Nephron (organoid): ENCODE data around the gene RIMBP2.

Experiments
- H3K27ac Mint-ChIP-seq, 3 experiments: 2 replicates each; pipeline ENCODE4 v1.8.0; 2020; ENCODE audit warnings: mixed read lengths in 3 of 3, mild to moderate bottlenecking in 2 of 3, moderate library complexity in 1 of 3
- H3K27me3 Mint-ChIP-seq: 2 replicates; pipeline ENCODE4 v1.8.0; 2021; ENCODE audit warnings: low read depth, mild to moderate bottlenecking, moderate library complexity, mixed read lengths
- H3K36me3 Mint-ChIP-seq: 2 replicates; pipeline ENCODE4 v1.8.0; 2020; ENCODE audit warnings: low read depth, mixed read lengths
- H3K4me1 Mint-ChIP-seq: 2 replicates; pipeline ENCODE4 v1.8.0; 2020; ENCODE audit warnings: mixed read lengths
- H3K4me3 Mint-ChIP-seq, 3 experiments: 2 replicates each; pipeline ENCODE4 v1.8.0; 2020; ENCODE audit warnings: mild to moderate bottlenecking in 3 of 3, mixed read lengths in 3 of 3, moderate library complexity in 2 of 3
- H3K9me3 Mint-ChIP-seq: 2 replicates; pipeline ENCODE4 v1.8.0; 2020; ENCODE audit warnings: mixed read lengths
- TF ChIP-seq, protein P1 (sequence below), 3 experiments: fragments of 200-600 bp; sonication (generic); IDR thresholded peaks; one replicate each; pipeline ENCODE4 v1.5.0; 2021; ENCODE audit warnings: antibody characterized with exemption in 3 of 3; ENCODE audit not compliant: unreplicated experiment in 3 of 3

Gene RIMBP2

DNA sequence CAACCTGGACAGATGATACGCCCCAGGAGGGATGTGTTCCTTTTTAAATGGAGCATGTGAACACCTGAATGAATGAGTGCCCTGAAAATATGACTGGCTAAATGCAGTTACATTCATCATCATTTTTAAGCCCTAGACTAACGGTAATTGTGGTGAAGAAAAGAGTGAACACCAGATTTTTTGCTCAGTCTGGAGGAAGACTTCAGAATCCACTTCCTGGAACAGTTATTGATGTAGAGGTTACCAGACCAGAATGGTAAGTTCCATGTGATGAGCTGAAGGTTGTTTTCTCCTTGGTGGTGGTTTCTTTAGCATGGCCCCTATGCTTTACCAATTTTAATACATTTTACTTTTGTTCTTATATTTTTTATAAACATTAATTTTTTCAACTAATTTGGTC, 349.1 kb downstream of the RIMBP2 start:
- TF ChIP-seq, protein P1, sequence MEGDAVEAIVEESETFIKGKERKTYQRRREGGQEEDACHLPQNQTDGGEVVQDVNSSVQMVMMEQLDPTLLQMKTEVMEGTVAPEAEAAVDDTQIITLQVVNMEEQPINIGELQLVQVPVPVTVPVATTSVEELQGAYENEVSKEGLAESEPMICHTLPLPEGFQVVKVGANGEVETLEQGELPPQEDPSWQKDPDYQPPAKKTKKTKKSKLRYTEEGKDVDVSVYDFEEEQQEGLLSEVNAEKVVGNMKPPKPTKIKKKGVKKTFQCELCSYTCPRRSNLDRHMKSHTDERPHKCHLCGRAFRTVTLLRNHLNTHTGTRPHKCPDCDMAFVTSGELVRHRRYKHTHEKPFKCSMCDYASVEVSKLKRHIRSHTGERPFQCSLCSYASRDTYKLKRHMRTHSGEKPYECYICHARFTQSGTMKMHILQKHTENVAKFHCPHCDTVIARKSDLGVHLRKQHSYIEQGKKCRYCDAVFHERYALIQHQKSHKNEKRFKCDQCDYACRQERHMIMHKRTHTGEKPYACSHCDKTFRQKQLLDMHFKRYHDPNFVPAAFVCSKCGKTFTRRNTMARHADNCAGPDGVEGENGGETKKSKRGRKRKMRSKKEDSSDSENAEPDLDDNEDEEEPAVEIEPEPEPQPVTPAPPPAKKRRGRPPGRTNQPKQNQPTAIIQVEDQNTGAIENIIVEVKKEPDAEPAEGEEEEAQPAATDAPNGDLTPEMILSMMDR (IDR thresholded peaks at IDR 0.05; ENCODE audit: unreplicated experiment in 3 of 3): no peak
- Mint-ChIP-seq H3K4me1 (no peaks in the 10 kb centered on the region), H3K36me3 (no peaks in the 10 kb centered on the region), H3K4me3 (no peak overlapping the region), H3K9me3 (no peaks in the 10 kb centered on the region), H3K27me3 (peaks cover 32% of the 10 kb centered on the region), H3K27ac (no peak overlapping the region)

DNA sequence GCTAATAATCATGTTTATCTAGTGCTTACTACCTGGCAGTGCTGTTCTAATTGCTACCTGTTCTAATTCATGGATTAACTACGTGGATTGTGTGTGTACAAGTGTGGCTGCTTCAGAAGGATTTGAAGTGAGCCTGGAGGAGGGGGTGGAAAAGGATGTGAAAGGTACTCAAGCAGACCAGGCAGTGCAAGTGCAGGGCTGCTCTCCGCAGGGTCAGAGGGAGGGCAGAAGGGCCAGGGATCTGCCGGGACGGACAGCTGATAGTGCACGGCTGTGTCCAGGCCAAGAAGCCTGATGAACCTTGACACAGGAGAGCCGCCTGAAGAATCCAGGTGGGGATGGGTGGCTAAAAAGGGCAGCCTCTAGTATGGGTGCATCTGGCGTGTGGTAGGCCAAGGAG, 349.9 kb downstream of the RIMBP2 start:
- no peaks in the 10 kb centered on the region for H3K36me3 Mint-ChIP-seq
- H3K27me3 Mint-ChIP-seq: peaks cover 29% of the 10 kb centered on the region
- H3K9me3 Mint-ChIP-seq: no peaks in the 10 kb centered on the region
- no peak overlapping the region for H3K4me3 Mint-ChIP-seq
- TF ChIP-seq, protein P1 (IDR thresholded peaks at IDR 0.05; ENCODE audit: unreplicated experiment in 3 of 3): no peak
- H3K4me1 Mint-ChIP-seq: no peaks in the 10 kb centered on the region
- H3K27ac Mint-ChIP-seq: no peak overlapping the region

DNA sequence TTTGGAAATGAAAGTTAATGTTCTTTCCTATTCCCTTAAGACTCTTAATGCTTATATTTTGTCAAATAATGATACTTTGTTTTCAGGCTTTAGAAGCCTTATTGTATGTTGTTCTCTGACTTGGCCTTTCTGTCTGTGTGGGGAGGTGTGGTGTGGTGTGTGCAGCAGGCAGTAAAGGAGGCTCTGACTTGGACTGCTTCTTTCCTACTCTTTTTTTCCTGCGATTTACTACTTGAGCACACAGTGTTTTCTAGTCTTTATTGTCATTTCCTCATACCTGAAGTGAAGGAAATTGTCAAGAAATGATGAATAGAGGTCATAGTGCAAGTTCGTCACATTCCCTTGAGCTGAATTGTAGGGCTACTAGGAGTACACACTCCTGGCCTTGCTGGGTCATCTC, 351.5 kb downstream of the RIMBP2 start:
- Mint-ChIP-seq H3K4me3 (no peak overlapping the region), H3K9me3 (no peaks in the 10 kb centered on the region), H3K4me1 (no peaks in the 10 kb centered on the region), H3K27ac (no peak overlapping the region), H3K27me3 (peaks cover 24% of the 10 kb centered on the region), H3K36me3 (no peaks in the 10 kb centered on the region)
- TF ChIP-seq, protein P1 (IDR thresholded peaks at IDR 0.05; ENCODE audit: unreplicated experiment in 3 of 3): no peak

DNA sequence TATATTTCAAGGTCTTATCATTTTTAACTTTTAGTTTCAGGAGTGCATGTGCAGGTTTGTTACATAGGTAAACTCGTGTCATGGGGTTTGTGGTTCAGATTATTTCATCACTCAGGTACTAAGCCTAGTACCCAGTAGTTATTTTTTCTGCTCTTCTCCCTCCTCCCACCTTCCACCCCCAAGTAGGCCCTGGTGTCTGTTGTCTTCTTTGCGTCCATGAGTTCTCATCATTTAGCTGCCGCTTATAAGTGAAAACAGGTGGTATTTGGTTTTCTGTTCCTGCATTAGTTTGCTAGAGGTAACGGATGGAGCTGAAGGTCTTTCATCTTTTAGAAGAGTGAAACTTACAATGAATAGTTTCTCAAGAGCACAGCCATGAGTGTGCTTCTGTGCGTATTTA, 354.0 kb downstream of the RIMBP2 start:
- TF ChIP-seq, protein P1 (IDR thresholded peaks at IDR 0.05; ENCODE audit: unreplicated experiment in 3 of 3): no peak
- Mint-ChIP-seq H3K36me3 (no peaks in the 10 kb centered on the region), H3K27me3 (peaks cover 38% of the 10 kb centered on the region), H3K9me3 (no peaks in the 10 kb centered on the region), H3K4me3 (no peak overlapping the region), H3K4me1 (no peaks in the 10 kb centered on the region), H3K27ac (no peak overlapping the region)

DNA sequence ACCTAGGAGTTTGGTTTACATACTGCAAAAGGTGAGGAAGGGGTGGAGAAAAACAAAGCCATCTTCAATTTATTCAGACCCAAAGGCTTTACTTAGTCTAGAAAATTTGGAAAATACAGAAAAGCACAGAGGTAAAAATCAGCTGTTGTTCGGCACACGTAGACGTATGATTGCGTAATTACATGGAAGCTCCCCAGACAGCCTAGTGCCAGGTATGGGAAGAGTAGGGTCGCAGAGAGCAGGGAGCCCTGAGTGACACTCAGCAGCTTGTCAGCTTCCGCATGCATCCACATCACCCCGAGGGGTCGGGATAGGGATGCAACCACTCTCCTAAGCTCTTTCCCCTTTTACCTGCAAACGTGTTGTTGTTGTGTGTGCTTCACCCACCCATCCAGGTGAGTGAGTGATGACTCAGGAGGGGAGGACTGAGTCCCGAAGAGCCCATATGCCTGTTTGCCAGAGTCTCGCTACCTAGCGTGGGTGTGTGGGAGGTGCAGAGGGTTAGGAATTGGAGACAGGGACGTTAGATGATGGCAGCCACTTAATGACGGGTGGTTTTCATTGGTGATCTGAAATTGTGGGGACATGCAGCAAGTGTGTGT, 358.3 kb downstream of the RIMBP2 start:
- no peaks in the 10 kb centered on the region for H3K4me1 Mint-ChIP-seq
- TF ChIP-seq, protein P1 (IDR thresholded peaks at IDR 0.05; ENCODE audit: unreplicated experiment in 3 of 3): no peak
- H3K4me3 Mint-ChIP-seq: no peak overlapping the region
- no peaks in the 10 kb centered on the region for H3K9me3 Mint-ChIP-seq
- H3K27ac Mint-ChIP-seq: no peak overlapping the region
- H3K36me3 Mint-ChIP-seq: no peaks in the 10 kb centered on the region
- peaks cover 68% of the 10 kb centered on the region for H3K27me3 Mint-ChIP-seq

DNA sequence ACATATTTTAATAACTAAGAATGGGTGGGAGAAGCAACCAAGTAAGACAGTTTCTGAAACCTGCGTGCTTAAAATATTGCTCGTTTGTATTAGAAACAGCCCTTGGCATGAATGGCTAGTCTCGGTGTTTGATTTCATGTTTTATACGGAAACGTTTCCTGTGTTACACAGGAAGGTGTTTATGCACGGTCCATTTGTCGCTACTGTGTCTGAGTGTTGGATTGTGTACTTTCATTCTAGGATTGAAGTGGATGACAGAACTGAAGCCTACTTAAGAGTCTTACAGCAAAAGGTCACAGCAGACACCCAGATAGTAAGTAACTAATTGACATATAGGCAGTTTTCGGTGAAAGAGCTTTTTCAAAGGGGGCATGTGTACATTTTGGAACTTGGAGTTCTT, 358.9 kb downstream of the RIMBP2 start:
- TF ChIP-seq, protein P1 (IDR thresholded peaks at IDR 0.05; ENCODE audit: unreplicated experiment in 3 of 3): no peak
- Mint-ChIP-seq H3K4me1 (no peaks in the 10 kb centered on the region), H3K36me3 (no peaks in the 10 kb centered on the region), H3K9me3 (no peaks in the 10 kb centered on the region), H3K27ac (no peak overlapping the region), H3K4me3 (no peak overlapping the region), H3K27me3 (peaks cover 71% of the 10 kb centered on the region)
